NB4 (cell line): Measurements from ENCODE around the gene CCRL2.
"Not testable (repeated sequence)": the region's sequence is repeated elsewhere in the genome, so short reads cannot be mapped to it uniquely, and the experiment has no call there.

Experiments used
- DNase-seq: peaks from one replicate; pipeline ENCODE4 v3.0.0; 2010; ENCODE audit warnings: low read depth
- H3K4me3 ChIP-seq: one replicate; pipeline ENCODE4 v1.5.1; 2011; ENCODE audit warnings: mild to moderate bottlenecking, low read depth, low read length, moderate library complexity
- MAX ChIP-seq: IDR thresholded peaks from 2 replicates; pipeline ENCODE4 v1.6.1; 2011; ENCODE audit warnings: low read depth, low read length
- MYC ChIP-seq: IDR thresholded peaks from 2 replicates; pipeline ENCODE4 v1.6.1; 2011; ENCODE audit warnings: low read depth, low read length
- POLR2A ChIP-seq: IDR thresholded peaks from 2 replicates; pipeline ENCODE4 v1.6.1; 2011; ENCODE audit warnings: mild to moderate bottlenecking; ENCODE audit not compliant: insufficient read length; ENCODE audit errors: extremely low read depth
- TF ChIP-seq, protein P1 (sequence below): IDR thresholded peaks from one replicate; pipeline ENCODE4 v1.5.1; 2012; ENCODE audit warnings: low read depth, low read length

Gene CCRL2

GRCh38 chr3:46389306-46389705, 17.8 kb upstream of the CCRL2 start:
- no peak for TF ChIP-seq MAX
- TF ChIP-seq, protein P1, sequence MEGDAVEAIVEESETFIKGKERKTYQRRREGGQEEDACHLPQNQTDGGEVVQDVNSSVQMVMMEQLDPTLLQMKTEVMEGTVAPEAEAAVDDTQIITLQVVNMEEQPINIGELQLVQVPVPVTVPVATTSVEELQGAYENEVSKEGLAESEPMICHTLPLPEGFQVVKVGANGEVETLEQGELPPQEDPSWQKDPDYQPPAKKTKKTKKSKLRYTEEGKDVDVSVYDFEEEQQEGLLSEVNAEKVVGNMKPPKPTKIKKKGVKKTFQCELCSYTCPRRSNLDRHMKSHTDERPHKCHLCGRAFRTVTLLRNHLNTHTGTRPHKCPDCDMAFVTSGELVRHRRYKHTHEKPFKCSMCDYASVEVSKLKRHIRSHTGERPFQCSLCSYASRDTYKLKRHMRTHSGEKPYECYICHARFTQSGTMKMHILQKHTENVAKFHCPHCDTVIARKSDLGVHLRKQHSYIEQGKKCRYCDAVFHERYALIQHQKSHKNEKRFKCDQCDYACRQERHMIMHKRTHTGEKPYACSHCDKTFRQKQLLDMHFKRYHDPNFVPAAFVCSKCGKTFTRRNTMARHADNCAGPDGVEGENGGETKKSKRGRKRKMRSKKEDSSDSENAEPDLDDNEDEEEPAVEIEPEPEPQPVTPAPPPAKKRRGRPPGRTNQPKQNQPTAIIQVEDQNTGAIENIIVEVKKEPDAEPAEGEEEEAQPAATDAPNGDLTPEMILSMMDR, result no peak
- no peak for TF ChIP-seq MYC
- TF ChIP-seq POLR2A, result no peak
- DNase-seq, result no peak
- no peak overlapping the region for H3K4me3 ChIP-seq

DNA sequence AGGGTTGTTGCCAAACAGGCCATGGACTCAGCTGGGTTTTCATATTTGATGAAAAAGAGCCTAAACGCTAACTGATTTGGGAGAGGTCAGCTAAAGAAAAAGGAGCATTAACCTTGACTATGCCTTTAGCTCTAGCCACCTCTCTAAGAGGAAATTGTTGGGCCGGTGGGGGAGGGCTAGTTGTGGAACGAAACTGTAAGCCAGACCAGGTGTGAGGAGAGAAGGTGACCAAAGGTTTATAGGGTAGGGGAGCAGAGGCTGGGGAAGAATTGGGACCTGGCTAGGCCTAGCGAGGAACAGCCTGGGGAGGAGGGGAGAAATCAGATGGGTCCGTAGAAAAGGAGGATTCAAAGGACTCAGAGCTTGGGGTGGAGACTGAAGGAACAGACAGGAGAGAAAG, 15.5 kb upstream of the CCRL2 start:
- not testable (repeated sequence) for H3K4me3 ChIP-seq

GRCh38 chr3:46393011-46393410, 14.0 kb upstream of the CCRL2 start:
- no peak for DNase-seq
- no peak overlapping the region for H3K4me3 ChIP-seq
- TF ChIP-seq POLR2A, result no peak
- TF ChIP-seq MAX, result no peak
- TF ChIP-seq, protein P1, result no peak

More for the DNA sequence above, 15.5 kb upstream of the CCRL2 start:
- not testable (repeated sequence) for DNase-seq

- TF ChIP-seq MYC (peak; percentile 99), POLR2A (no peak), MAX (peak; percentile 100)
- no peak overlapping the region for H3K4me3 ChIP-seq
- DNase-seq, result peak; percentile 93
Measured at GRCh38 chr3:46393554-46394434, 13.3 kb upstream of the CCRL2 start.

GRCh38 chr3:46395210-46395661, 11.8 kb upstream of the CCRL2 start:
- TF ChIP-seq MAX, result no peak
- TF ChIP-seq MYC, result no peak
- TF ChIP-seq POLR2A, result no peak
- TF ChIP-seq, protein P1, result no peak
- no peak overlapping the region for H3K4me3 ChIP-seq
- DNase-seq, result peak; percentile 62

GRCh38 chr3:46395766-46396530, 11.1 kb upstream of the CCRL2 start:
- TF ChIP-seq, protein P1, result no peak
- TF ChIP-seq MYC (peak; percentile 67), MAX (peak; percentile 97)
- no peak overlapping the region for H3K4me3 ChIP-seq
- peak; percentile 70 for DNase-seq
